Activated CD8-positive, alpha-beta memory T cell treated with anti-CD3 and anti-CD28 coated beads, Interleukin-2, amount 50 U/mL, for 1 hour (primary cell): Measurements from ENCODE around the gene PEX16.
A peak's percentile ranks its signal among the peaks of the same experiment; 100 is the strongest.
"Not testable (repeated sequence)": the region's sequence is repeated elsewhere in the genome, so short reads cannot be mapped to it uniquely, and the experiment has no call there.

ENCODE experiments used
- DNase-seq: peaks from one replicate; pipeline ENCODE4 v3.0.0-alpha.2; 2020; ENCODE audit errors: extremely low read depth

Gene PEX16

GRCh38 chr11:45918331-45918941 is 759 bp upstream of the PEX16 start:
- no peak for DNase-seq

- DNase-seq: no peak
Measured at GRCh38 chr11:45917286-45917622, 423 bp downstream of the PEX16 start.

- no peak for DNase-seq
Measured at GRCh38 chr11:45915446-45915845, 2.2 kb downstream of the PEX16 start.

- DNase-seq: no peak
Measured at GRCh38 chr11:45913942-45914635, 3.6 kb downstream of the PEX16 start.

- DNase-seq: no peak
Measured at GRCh38 chr11:45913514-45913913, 4.2 kb downstream of the PEX16 start.

- no peak for DNase-seq
Measured at GRCh38 chr11:45910623-45911022, 7.1 kb downstream of the PEX16 start.

GRCh38 chr11:45909594-45910475 is 7.8 kb downstream of the PEX16 start:
- DNase-seq: no peak

GRCh38 chr11:45907911-45908370 is 9.7 kb downstream of the PEX16 start:
- DNase-seq: no peak

- no peak for DNase-seq
Measured at GRCh38 chr11:45906965-45907611, 10.6 kb downstream of the PEX16 start, which contains the start of gene FREY1. Gene FREY1 (minus strand): TSS chr11:45907271. CDS start chr11:45907245, 26 bp downstream.

- no peak for DNase-seq
Measured at GRCh38 chr11:45906096-45906682, 11.5 kb downstream of the PEX16 start.

- DNase-seq: not testable (repeated sequence)
Measured at GRCh38 chr11:45905576-45905975, 12.1 kb downstream of the PEX16 start.

GRCh38 chr11:45905095-45905494 is 12.6 kb downstream of the PEX16 start:
- DNase-seq: no peak

GRCh38 chr11:45904309-45904915 is 13.3 kb downstream of the PEX16 start:
- DNase-seq: no peak

GRCh38 chr11:45902452-45903380 is 15.0 kb downstream of the PEX16 start:
- DNase-seq: no peak

- no peak for DNase-seq
Measured at GRCh38 chr11:45901626-45902025, 16.1 kb downstream of the PEX16 start.

GRCh38 chr11:45900916-45901617 is 16.6 kb downstream of the PEX16 start:
- DNase-seq: no peak

- DNase-seq: not testable (repeated sequence)
Measured at GRCh38 chr11:45900175-45900800, 17.4 kb downstream of the PEX16 start.

- peak; percentile 36 for DNase-seq
Measured at GRCh38 chr11:45899448-45900174, 18.1 kb downstream of the PEX16 start.
